G401.6 (cell line): Measurements from ENCODE around the gene BRIX1.
"Not testable (repeated sequence)": the region's sequence is repeated elsewhere in the genome, so short reads cannot be mapped to it uniquely, and the experiment has no call there.

Experiments used
- FAIRE-seq: peaks from 2 replicates; lab custom pipeline; 2012; peaks lifted over from hg19 to GRCh38; lab: Jason Lieb, UNC

BRIX1 gene

GRCh38 chr5:34968258-34968657 lies 52.7 kb downstream of the BRIX1 start:
- FAIRE-seq: no peak

GRCh38 chr5:34970552-34970951 lies 55.0 kb downstream of the BRIX1 start:
- no peak for FAIRE-seq

- not testable (repeated sequence) for FAIRE-seq
Observed at GRCh38 chr5:34971655-34972054, 56.1 kb downstream of the BRIX1 start.
